Activated CD8-positive, alpha-beta memory T cell treated with anti-CD3 and anti-CD28 coated beads for 1 hour (primary cell): Measurements from ENCODE around the gene PLPPR4.
"Not testable (repeated sequence)": the region's sequence is repeated elsewhere in the genome, so short reads cannot be mapped to it uniquely, and the experiment has no call there.

Source experiments
- DNase-seq, 2 donors: peaks; one replicate each; pipeline ENCODE4 v3.0.0-alpha.2; 2020; ENCODE audit warnings: low read depth in 1 of 2; ENCODE audit errors: extremely low read depth in 1 of 2

PLPPR4 gene

DNA sequence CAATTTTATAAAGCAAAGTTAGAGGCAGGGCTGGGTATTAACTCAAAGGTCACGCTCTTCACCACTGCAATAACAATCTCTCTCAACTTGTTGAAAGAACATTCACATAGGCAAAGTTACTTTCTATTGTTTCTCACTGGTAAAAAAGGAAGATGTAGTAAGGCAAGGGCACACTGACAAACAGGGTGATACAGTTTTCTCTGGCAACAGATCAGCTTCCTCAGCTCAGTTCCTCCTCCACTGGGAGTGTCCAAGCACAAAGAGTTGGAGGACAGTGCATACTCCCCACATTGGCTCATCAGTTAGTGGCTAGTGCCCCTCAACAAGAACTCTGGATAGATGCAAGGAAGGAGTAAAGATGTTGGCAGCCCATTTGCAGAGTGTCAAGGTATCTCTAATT lies 3.7 kb downstream of the PLPPR4 start:
- DNase-seq = no peak

DNA sequence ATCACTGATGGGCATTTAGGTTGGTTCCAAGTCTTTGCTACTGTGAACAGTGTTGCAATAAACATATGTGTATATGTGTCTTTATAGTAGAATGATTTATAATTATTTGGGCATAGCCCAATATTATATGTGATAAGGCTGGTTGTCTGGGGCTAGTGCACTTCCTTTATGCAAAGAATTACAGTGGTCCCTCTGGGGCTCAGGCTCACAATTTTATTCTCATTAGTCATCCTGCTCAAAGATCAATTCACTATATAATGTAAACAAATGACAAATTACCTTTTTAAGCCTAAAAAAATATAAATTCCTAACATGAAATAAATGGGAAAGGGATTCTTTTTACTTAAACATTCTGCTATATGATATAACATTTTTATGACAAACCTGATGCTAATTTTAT lies 5.0 kb downstream of the PLPPR4 start:
- DNase-seq = no peak

DNA sequence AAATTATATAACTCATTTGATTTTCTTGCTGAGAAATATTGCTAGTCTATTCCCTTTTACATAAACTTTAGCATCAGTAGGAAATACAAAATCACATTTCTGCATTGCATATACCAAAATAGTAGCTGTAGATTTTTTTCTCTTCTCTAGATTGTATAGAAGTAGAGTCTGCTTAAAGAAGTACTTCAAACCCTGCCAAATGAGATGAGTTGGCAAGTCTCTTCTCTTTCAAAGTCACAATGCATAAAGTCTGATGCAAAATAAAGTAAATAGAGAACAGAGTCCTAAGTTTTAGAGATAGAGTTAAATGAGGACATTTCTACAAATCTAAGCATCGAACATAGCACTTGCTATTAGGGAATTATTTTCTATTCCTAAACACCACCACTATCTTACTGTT lies 6.4 kb downstream of the PLPPR4 start:
- no peak for DNase-seq

DNA sequence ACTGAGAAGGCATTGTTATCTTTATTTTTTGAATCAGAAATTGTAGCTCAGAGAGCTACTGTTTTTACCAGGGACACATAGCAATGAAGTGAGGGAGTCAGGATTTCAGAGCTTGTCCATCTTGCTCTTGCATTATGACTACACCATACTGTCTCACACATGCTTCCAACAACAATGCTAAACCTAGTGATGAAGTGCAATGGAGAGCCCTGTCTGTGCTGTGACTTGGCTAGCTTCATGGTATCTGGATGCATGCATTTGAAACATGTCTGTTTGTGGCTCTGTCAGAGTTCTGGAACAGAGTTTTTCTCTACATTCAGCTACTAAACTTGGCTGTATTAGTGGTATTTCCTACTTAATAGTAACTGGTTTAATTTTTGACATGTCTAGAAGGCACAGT lies 7.0 kb downstream of the PLPPR4 start:
- DNase-seq = no peak

DNA sequence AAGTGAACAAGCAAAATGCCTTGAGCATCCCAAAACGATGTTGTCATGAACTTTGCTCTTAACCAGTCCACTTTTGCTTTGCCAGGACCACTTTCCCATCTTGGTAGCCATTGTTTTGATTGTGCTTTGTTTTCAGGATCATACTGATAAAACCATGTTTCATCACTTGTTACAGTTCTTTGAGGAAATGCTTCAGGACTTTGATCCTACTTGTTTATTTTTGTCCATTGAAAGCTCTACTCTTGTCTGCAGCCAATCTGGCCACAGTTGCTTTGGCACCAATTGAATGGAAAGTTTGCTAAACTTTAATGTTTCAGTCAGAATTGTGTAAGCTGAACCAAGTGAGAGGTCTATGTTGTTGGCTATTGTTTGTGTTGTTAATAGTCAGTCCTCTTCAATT lies 12.8 kb downstream of the PLPPR4 start:
- no peak for DNase-seq

DNA sequence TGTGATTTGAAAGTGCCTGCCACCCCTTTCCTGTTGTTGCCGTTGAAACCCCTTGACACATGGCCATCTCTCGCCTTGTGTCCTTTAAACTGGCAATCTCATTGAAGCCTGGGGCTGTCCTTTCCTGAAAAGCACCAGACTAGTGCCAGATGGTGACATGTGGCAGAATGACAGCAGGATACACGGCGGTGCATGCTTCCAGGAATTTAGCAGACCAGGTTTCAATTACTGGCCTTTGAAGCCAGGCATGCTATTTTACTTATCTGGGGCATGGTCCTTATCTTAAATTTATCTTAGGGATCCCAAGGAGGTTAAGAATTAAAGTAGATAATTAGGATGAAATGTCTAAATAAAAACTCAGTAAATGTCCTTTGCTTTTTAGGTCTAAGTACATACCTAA lies 15.2 kb downstream of the PLPPR4 start:
- no peak for DNase-seq

DNA sequence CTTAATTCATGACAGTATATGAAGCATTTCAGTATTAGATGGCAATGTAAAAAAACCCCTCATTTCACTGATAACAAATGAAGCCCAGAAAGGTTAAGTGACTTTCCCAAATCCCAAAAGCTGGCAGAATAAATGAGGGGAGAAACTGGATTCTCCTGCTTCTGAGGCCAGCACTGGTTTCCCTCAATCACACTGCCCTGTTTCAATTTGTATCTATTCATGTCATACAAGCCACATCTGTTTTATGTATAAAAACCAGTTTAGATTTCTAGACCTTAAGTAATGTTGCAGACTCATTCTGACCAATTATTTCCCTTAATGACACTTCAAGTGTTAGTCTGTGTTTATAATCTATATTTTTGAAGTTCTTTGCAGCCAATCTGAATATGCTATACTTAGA lies 16.8 kb downstream of the PLPPR4 start:
- DNase-seq = no peak

DNA sequence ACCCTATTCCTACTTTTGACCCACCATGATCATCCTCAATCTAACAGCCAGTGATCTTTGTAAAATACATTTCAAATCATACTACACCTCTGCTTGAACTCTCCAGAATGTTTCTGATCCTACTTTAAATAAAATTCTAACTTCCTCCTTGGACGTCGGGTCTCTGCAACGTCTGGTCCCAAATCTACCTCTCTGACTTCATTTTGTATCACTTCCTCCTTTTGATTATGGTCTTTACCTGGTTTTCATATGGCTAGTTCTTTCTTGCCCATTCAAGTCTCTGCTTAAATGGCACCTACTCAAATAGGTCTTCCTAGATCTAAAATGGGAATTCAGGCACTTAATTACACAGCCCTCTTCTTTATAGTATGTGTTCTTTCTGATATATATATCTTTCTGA lies 18.2 kb downstream of the PLPPR4 start:
- DNase-seq = no peak

DNA sequence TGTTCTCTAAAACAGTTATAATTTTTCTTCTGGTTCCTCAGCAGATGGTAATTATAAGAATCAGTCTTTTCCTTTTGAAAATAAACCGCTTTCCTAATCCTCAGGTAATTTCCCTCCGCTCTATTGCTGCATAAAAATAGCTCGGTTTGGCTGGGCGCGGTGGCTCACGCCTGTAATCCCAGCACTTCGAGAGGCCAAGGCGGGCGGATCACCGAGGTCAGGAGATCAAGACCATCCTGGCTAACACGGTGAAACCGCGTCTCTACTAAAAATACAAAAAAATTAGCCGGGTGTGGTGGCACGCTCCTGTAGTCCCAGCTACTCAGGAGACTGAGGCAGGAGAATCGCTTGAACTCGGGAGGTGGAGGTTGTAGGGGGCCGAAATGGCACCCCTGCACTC lies 19.2 kb downstream of the PLPPR4 start:
- DNase-seq = not testable (repeated sequence)

DNA sequence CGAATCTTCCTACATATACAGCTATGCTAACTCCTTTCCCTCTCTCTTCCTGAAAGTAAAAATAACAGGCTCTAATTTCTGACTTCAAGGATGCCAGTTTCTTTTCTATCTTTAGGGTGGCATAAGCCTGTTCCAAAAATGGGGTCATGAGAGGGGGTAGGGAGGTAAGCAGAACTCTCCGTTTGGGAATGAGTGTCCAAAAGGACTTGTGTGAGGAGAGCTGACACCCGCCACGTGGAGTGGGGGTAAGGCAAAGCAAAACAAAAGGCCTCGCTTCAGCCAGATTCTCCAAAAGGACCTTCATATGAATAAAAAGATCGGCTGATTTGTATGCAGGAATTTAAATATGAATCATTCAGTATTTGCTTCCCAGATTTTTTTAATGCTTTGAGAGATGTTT lies 28.6 kb downstream of the PLPPR4 start:
- no peak for DNase-seq

DNA sequence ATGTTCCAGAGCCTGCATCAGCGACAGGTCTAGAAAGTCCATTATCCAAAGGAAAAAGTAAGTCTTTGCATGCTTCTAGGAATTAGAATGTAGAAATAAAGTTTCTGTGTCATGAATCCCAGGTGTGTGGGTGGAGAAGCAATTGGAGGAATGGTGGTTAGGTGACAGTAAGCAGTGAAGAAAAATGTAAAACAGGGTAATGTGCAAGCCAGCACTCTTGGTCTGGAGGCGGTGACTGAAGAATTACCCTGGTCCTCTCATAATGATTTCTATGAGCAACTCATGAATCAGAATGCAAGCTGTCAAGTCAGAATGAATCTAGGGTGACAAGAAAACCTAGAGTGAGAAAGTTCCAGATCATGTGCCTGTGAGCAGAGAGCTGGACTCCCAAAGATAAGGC lies 33.6 kb downstream of the PLPPR4 start:
- no peak for DNase-seq

DNA sequence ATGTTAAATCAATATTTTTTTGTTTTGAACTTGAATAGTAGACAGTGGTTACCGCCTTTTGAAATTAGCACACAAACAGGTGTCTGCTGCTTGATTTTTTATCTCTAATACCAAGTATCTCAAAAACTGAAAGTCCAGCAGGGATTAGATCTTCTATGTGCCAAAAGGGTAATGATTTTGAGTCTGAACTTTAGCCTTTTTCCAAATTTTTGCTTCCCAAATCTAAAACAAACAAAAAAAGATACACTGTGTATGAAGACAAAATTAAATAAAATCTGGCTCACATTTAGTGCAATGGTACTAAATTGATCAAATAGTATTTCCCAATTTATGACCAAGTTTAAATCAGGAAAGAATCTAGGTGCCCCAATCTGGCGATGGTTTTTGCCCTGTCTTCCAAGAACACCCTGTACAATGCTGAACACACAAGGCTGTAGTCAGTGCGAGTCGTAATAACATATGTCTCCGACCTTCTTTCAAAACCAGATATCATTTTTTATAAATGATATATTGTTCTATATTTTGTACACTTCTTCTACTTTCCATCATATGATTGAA lies 40.5 kb downstream of the PLPPR4 start:
- no peak for DNase-seq

DNA sequence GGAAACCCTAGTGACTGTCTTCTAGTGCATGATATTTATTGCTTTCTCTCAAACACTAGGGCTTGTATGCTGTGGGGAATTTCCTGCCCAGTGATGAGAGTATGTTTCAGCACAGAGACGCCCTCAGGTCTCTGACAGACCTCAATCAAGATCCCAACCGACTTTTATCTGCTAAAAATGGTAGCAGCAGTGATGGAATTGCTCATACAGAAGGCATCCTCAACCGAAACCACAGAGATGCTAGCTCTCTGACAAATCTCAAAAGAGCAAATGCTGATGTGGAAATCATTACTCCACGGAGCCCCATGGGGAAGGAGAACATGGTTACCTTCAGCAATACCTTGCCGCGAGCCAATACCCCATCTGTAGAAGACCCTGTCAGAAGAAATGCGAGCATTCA lies 41.3 kb downstream of the PLPPR4 start:
- DNase-seq = no peak

DNA sequence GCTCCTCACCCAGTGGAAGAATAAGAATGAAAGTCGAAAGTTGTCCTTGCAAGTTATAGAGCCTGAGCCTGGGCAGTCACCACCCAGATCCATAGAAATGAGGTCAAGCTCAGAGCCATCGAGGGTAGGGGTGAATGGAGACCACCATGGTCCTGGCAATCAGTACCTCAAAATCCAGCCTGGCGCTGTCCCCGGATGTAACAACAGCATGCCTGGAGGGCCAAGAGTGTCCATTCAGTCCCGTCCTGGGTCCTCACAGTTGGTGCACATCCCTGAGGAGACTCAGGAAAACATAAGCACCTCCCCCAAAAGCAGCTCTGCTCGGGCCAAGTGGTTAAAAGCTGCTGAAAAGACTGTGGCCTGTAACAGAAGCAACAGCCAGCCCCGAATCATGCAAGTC lies 41.8 kb downstream of the PLPPR4 start:
- no peak for DNase-seq

DNA sequence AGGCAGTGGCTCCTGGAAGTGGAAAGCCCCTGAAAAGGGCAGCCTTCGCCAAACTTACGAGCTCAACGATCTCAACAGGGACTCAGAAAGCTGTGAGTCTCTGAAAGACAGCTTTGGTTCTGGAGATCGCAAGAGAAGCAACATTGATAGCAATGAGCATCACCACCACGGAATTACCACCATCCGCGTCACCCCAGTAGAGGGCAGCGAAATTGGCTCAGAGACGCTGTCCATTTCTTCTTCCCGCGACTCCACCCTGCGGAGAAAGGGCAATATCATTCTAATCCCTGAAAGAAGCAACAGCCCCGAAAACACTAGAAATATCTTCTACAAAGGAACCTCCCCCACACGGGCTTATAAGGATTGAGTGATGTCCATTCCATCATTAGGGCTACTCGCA lies 42.4 kb downstream of the PLPPR4 start:
- no peak for DNase-seq

DNA sequence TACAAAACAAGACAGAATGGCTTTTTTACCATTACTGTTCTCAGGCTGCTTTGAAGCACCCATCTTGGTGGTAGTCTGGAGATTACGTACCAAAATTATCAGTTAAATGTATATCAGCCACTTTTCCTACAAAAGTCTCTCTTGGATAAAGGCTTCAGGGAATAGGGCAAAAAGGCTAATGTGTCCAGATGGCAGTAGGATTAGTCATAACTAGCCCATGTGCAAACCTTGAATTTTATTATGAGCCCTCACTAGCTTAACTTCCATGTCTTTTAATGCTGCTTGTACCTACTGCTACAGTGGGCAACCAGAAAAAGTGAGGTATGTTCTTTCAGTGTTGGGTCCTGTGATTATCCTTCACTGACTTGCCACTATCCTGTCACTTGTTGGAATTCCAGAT lies 51.0 kb downstream of the PLPPR4 start:
- DNase-seq = no peak

DNA sequence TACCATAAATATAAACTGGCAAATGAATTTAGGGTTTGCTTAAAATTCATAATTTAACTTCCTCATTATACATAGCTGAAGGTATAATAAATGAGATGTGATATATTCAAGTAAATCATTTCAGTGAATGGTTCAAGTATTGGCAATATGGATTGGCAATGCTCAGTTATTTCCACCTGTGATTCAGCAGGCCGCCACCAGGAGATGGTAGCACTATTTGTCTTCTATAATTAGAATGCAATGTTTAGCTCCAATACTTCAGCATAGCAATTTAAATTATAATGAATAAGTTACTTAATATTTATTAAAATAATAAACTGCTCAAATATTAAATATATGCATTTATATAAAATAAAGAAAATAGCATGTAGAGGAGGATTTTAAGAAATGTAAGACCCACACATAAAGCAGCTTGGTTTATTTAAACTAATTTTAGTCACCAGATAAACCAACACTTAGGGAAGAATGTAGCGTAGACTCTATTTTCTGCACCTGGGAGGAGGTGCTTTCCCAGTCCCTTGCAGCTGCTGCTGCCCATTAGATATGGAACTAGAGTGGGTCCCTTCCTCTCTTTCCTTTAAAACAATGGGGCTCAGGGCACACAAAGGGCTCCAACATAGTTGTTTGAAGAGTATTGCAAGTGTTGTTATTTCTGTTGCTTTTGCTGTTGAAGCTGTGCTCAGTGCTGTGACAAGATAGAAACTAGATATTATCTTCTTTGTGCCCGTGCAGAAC lies 62.1 kb downstream of the PLPPR4 start:
- no peak for DNase-seq

DNA sequence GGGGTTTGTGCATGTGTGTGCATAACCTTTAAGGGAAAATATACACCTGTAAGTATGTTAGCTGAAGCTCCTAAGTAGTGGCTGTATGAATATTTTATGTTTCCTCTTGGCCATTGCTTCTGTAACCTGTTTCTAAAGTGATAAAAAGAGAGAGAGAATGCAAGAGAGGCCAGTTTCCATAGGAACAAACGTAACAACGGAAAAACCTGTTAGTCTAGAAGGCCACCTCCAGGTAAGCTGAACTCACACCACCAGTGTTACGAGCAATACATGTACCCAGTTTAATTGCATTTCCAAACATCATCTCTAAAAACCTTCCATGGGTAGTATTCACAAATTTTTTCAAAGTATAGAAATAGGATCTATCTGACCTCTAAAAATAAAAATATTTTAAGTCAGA lies 63.1 kb downstream of the PLPPR4 start:
- DNase-seq = no peak

DNA sequence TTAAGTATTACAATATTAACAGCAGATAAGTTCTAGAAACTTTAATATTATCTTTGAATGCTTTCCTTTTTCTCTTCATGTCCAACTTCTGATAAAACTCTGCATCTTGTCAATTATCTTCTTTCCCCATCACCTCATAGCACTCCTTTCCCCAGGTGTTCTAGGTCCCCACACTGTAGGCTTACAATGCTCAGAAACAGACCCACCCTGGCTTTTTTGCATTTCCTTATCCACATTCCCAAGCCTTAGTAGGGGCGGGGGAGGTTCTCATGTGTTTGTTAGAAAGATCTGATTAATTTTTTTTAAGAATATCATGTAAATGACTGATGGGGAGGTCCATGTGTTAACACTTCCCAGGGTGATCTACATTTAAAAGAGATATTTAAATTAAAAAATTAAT lies 63.9 kb downstream of the PLPPR4 start:
- no peak for DNase-seq

DNA sequence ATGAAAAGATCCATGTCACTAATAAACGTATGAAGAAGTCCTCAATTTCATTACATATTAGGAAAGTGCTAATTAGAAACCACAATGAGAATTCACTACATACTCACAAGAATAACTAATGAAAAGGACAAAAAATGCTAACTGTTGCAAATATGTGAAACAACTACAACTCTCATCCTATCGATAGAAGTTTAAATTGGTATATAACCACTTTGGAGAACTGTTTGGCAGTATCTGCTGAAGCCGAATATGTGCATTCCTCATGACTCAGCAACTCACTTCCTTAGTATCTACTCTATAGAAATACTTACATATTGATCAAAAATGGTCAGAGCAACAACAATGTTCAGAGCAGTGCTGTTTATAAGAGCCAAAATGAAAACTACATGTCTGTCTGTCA lies 66.8 kb downstream of the PLPPR4 start:
- no peak for DNase-seq

DNA sequence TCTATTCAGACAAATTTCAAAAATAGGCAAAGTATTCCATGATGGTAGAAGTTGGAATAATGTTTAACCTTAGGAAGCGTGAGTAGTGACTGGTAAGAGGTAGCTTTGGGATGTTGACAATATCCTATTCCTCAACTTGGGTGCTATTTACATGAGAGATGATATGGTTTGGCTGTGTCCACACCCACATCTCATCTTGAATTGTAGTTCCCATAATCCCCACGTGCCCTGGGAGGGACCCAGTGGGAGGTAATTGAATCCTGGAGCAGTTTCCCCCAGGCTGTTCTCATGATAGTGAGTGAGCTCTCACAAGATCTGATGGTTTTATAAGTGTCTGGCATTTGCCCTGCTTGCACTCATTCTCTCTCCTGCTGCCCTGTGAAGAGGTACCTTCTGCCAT lies 67.3 kb downstream of the PLPPR4 start:
- DNase-seq = no peak

DNA sequence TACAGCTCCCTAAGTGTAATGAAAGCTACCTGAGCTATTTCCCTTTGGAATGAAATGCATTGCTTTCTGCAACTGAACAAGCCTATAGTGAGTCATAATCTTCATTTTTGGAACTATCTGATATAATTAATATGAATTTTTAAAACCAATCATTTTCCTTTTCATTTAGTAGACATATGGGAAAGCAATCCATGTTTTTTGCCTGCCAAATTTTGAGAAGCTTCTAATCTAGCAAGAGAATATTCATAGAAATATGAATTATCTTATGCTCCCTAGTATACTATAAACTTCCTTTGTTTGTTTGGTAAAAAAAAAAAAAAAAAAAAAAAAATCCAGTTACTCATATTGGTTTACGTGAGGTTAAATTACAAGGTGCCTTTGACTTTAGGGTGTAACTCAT lies 68.3 kb downstream of the PLPPR4 start:
- DNase-seq = no peak

DNA sequence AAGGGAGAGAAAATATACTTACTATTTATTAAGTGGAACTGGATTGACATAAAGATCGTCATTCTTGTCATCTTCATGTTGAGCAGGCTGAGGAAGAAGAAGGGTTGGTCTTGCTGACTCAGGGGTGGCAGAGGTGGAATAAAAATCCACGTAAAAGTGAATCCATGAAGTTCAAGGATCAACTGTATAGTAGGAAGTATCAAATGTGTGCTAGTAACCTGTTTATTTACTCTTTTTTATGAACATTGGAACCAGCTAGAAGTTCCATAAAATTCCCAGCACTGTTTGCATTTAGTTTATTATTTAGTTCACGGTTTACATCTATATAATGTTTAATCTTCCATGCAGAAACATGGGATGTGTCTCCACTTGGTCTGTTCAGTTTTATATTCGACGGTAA lies 70.7 kb downstream of the PLPPR4 start:
- DNase-seq = no peak
